RWPE1 (cell line): Measurements from ENCODE around the gene EPHB2.

Experiments used
- CTCF ChIA-PET: fragments of 350-600 bp; sonication (Branson Sonifier 250); formaldehyde crosslinking; extraction: SDS; loops from one replicate; lab custom pipeline; 2021; lab: Yijun Ruan, JAX
- POLR2A ChIA-PET: fragments of 400-600 bp; formaldehyde crosslinking; extraction: SDS; loops from one replicate; lab custom pipeline; 2020; ENCODE audit warnings: antibody characterized with exemption; ENCODE audit not compliant: low non-redundant PET; lab: Yijun Ruan, JAX
- DNase-seq: peaks from one replicate; pipeline ENCODE4 v3.0.0; 2012; ENCODE audit warnings: low spot score
- H3K27ac ChIP-seq: fragments of 450-650 bp; 2 replicates; pipeline ENCODE4 v1.5.1; 2017
- CTCF ChIP-seq: fragments of 450-650 bp; conservative IDR thresholded peaks from 2 replicates; pipeline ENCODE4 v1.5.1; 2017; ENCODE audit warnings: low read depth, mild to moderate bottlenecking

EPHB2 gene

GRCh38 chr1:22808676-22809483, 98.2 kb downstream of the EPHB2 start:
- peak overlapping the region; percentile 74 for H3K27ac ChIP-seq
- CTCF ChIA-PET = interaction anchor here (0.6 to 0.7 kb wide), 4 partner anchors 9 to 54 kb away, joined by 3 to 5 read pairs (median 4); no protein-coding TSS in a partner anchor
- peak; percentile 49 for DNase-seq
- POLR2A ChIA-PET = no interaction called here
- TF ChIP-seq CTCF = no peak

GRCh38 chr1:22809783-22810182, 99.1 kb downstream of the EPHB2 start:
- CTCF ChIA-PET = no interaction called here

GRCh38 chr1:22810378-22810777, 99.7 kb downstream of the EPHB2 start:
- POLR2A ChIA-PET = no interaction called here

More at GRCh38 chr1:22809783-22810182, 99.1 kb downstream of the EPHB2 start:
- POLR2A ChIA-PET = no interaction called here
- no peak overlapping the region for H3K27ac ChIP-seq
- no peak for TF ChIP-seq CTCF
- no peak for DNase-seq

GRCh38 chr1:22812092-22812880, 101.6 kb downstream of the EPHB2 start:
- no peak overlapping the region for H3K27ac ChIP-seq
- CTCF ChIA-PET = no interaction called here
- POLR2A ChIA-PET = no interaction called here

More at GRCh38 chr1:22810378-22810777, 99.7 kb downstream of the EPHB2 start:
- TF ChIP-seq CTCF = no peak
- no peak overlapping the region; the same call in 1 of the 2 replicates for H3K27ac ChIP-seq
- CTCF ChIA-PET = interaction anchor here (0.7 kb wide), 1 partner anchor 25 kb away, joined by 3 read pairs; no protein-coding TSS in a partner anchor
- DNase-seq = no peak

GRCh38 chr1:22812993-22813790, 102.6 kb downstream of the EPHB2 start:
- TF ChIP-seq CTCF = no peak
- ChIA-PET POLR2A (no interaction called here), CTCF (no interaction called here)
- no peak overlapping the region for H3K27ac ChIP-seq
- no peak for DNase-seq

More at GRCh38 chr1:22812092-22812880, 101.6 kb downstream of the EPHB2 start:
- DNase-seq = no peak
- TF ChIP-seq CTCF = no peak
